C1 segment of cervical spinal cord (tissue), 14 donors: Measurements from ENCODE around the gene CLMP.
"Not testable (repeated sequence)": the region's sequence is repeated elsewhere in the genome, so short reads cannot be mapped to it uniquely, and the experiment has no call there.

Experiments
- DNase-seq, 14 donors: peaks; one replicate each; lab custom pipeline; 2025; lab: John Stamatoyannopoulos, UW

Gene CLMP

GRCh38 chr11:123168955-123169484 lies 26.0 kb downstream of the CLMP start:
- DNase-seq, result no peak

GRCh38 chr11:123168241-123168640 lies 26.8 kb downstream of the CLMP start:
- DNase-seq, result no peak

- peak in 6 of 14 donors; percentile 2 to 25 (median 12) for DNase-seq
Measured at GRCh38 chr11:123166071-123166559, 28.9 kb downstream of the CLMP start.

- no peak for DNase-seq
Measured at GRCh38 chr11:123164732-123165450, 30.2 kb downstream of the CLMP start.

- DNase-seq, result no peak
Measured at GRCh38 chr11:123163621-123164020, 31.4 kb downstream of the CLMP start.

GRCh38 chr11:123161376-123162030 lies 33.5 kb downstream of the CLMP start:
- DNase-seq, result no peak

- no peak for DNase-seq
Measured at GRCh38 chr11:123159183-123159857, 35.7 kb downstream of the CLMP start.

GRCh38 chr11:123158033-123159003 lies 36.7 kb downstream of the CLMP start:
- DNase-seq, result no peak

- DNase-seq, result no peak
Measured at GRCh38 chr11:123152951-123153350, 42.1 kb downstream of the CLMP start.

- not testable (repeated sequence) for DNase-seq
Measured at GRCh38 chr11:123152346-123152745, 42.7 kb downstream of the CLMP start.

- no peak for DNase-seq
Measured at GRCh38 chr11:123151796-123152195, 43.3 kb downstream of the CLMP start.

GRCh38 chr11:123151366-123151765 lies 43.7 kb downstream of the CLMP start:
- DNase-seq, result no peak

GRCh38 chr11:123150882-123151281 lies 44.2 kb downstream of the CLMP start:
- DNase-seq, result no peak

- DNase-seq, result no peak
Measured at GRCh38 chr11:123148965-123149364, 46.1 kb downstream of the CLMP start.

GRCh38 chr11:123145661-123146060 lies 49.4 kb downstream of the CLMP start:
- no peak for DNase-seq

GRCh38 chr11:123145220-123145619 lies 49.8 kb downstream of the CLMP start:
- no peak for DNase-seq

GRCh38 chr11:123144707-123145106 lies 50.3 kb downstream of the CLMP start:
- no peak for DNase-seq

GRCh38 chr11:123143921-123144320 lies 51.1 kb downstream of the CLMP start:
- no peak for DNase-seq

- no peak for DNase-seq
Measured at GRCh38 chr11:123143476-123143875, 51.6 kb downstream of the CLMP start.

- no peak for DNase-seq
Measured at GRCh38 chr11:123139206-123139605, 55.8 kb downstream of the CLMP start.
